AG04450 (cell line): Measurements from ENCODE around the gene STPG3. TPM values are rescaled to one million over a fixed set of nuclear protein-coding genes. Genes with fewer than 3 reads are reported as not detected.

Source experiments
- CTCF ChIA-PET: fragments of 300-600, 350-600 bp; formaldehyde crosslinking; extraction: SDS; loops from one replicate; lab custom pipeline; 2022; ENCODE audit warnings: antibody characterized with exemption, inconsistent platforms; lab: Charles Lee
- POLR2A ChIA-PET: fragments of 350-600 bp; formaldehyde crosslinking; extraction: SDS; loops from one replicate; lab custom pipeline; 2021; ENCODE audit warnings: antibody characterized with exemption, inconsistent platforms; lab: Yijun Ruan, JAX
- DNase-seq: peaks from one replicate; pipeline ENCODE4 v3.0.0-alpha.2; 2011; ENCODE audit warnings: low read depth, low spot score
- H3K27ac ChIP-seq: one replicate; pipeline ENCODE4 v1.5.1; 2012; ENCODE audit warnings: low read depth, low read length, control low read depth
- H3K27me3 ChIP-seq: one replicate; pipeline ENCODE4 v1.6.0; 2012; ENCODE audit warnings: low read length; ENCODE audit not compliant: control insufficient read depth, insufficient read depth
- H3K4me3 ChIP-seq: 2 replicates; pipeline ENCODE4 v1.5.1; 2011; ENCODE audit warnings: mild to moderate bottlenecking, low read depth, low read length, control low read depth
- H3K9me3 ChIP-seq: 2 replicates; pipeline ENCODE4 v1.5.1; 2012; ENCODE audit warnings: low read length; ENCODE audit not compliant: control insufficient read depth, insufficient read depth
- CTCF ChIP-seq: IDR thresholded peaks from 2 replicates; pipeline ENCODE4 v1.5.1; 2011; ENCODE audit warnings: low read depth, low read length, control low read depth, inconsistent platforms
- polyA plus RNA-seq: library from polyadenylated mRNA; depleted of rRNA; stranded (reverse); fragments of >200 nt; gene quantifications from 2 replicates; pipeline ENCODE4 v1.2.3, GENCODE V29; 2011; rRNA removed

STPG3 gene
- polyA plus RNA-seq, 1 experiment: not detected

- ChIA-PET CTCF (interaction anchor here (0.6 to 1.1 kb wide), 7 partner anchors 10 to 134 kb away, joined by 3 to 11 read pairs (median 3); no protein-coding TSS in a partner anchor), POLR2A (interaction anchor here (1.1 to 2.3 kb wide), 2 partner anchors 62 to 94 kb away, joined by 3 to 6 read pairs; partner anchors contain the start of gene TUBB4B)
- DNase-seq: no peak
- TF ChIP-seq CTCF: peak; percentile 59
- H3K9me3 ChIP-seq: no peaks in the 10 kb centered on the region; the same call in 1 of the 2 replicates
- no peak overlapping the region for H3K27ac ChIP-seq
- H3K27me3 ChIP-seq: peaks cover 23% of the 10 kb centered on the region
- H3K4me3 ChIP-seq: peak overlapping the region; percentile 45
These were observed 51.5 kb downstream of the STPG3 start for GRCh38 chr9:137302449-137303150.

Other genes with a start within 250 kb of the STPG3 start
- 4.7 and 8.8 TPM in 2 replicates for gene ABCA2, start 223.0 kb upstream of the STPG3 start, polyA plus RNA-seq
- gene FUT7, start 219.2 kb upstream of the STPG3 start, polyA plus RNA-seq: not detected in 2 replicates
- gene NPDC1, start 205.1 kb upstream of the STPG3 start, polyA plus RNA-seq: 8.9 and 16.5 TPM in 2 replicates
- gene ENTPD2, start 197.2 kb upstream of the STPG3 start, polyA plus RNA-seq: not detected in 2 replicates
- 1.5 and 1.8 TPM in 2 replicates for gene SAPCD2, start 180.7 kb upstream of the STPG3 start, polyA plus RNA-seq
- 5.1 and 6.3 TPM in 2 replicates for gene UAP1L1, start 173.8 kb upstream of the STPG3 start, polyA plus RNA-seq
- gene MAN1B1, start 164.3 kb upstream of the STPG3 start, polyA plus RNA-seq: 40.8 and 50.2 TPM in 2 replicates
- gene DPP7, start 136.6 kb upstream of the STPG3 start, polyA plus RNA-seq: 30.6 and 52.6 TPM in 2 replicates
- gene GRIN1, start 112.1 kb upstream of the STPG3 start, polyA plus RNA-seq: 0.04 TPM in 1 of 2 replicates, not detected in the other
- gene LRRC26, start 81.2 kb upstream of the STPG3 start, polyA plus RNA-seq: not detected in 2 replicates
- not detected in 2 replicates for gene TMEM210, start 79.2 kb upstream of the STPG3 start, polyA plus RNA-seq
- 12.1 and 14.6 TPM in 2 replicates for gene ANAPC2, start 62.7 kb upstream of the STPG3 start, polyA plus RNA-seq
- 35.0 and 46.9 TPM in 2 replicates for gene SSNA1, start 62.6 kb upstream of the STPG3 start, polyA plus RNA-seq
- gene TPRN, start 50.5 kb upstream of the STPG3 start, polyA plus RNA-seq: 2.8 and 3.8 TPM in 2 replicates
- 44.2 and 50.2 TPM in 2 replicates for gene TMEM203, start 45.6 kb upstream of the STPG3 start, polyA plus RNA-seq
- gene NDOR1, start 45.6 kb upstream of the STPG3 start, polyA plus RNA-seq: 2.8 and 3.8 TPM in 2 replicates
- 0.17 and 0.45 TPM in 2 replicates for gene RNF208, start 29.0 kb upstream of the STPG3 start, polyA plus RNA-seq
- 0.27 and 0.56 TPM in 2 replicates for gene CYSRT1, start 26.1 kb upstream of the STPG3 start, polyA plus RNA-seq
- not detected in 2 replicates for gene RNF224, start 23.8 kb upstream of the STPG3 start, polyA plus RNA-seq
- not detected in 2 replicates for gene SLC34A3, start 20.4 kb upstream of the STPG3 start, polyA plus RNA-seq
- 223 and 262 TPM in 2 replicates for gene TUBB4B, start 10.0 kb upstream of the STPG3 start, polyA plus RNA-seq
- gene NELFB, start 4.0 kb downstream of the STPG3 start, polyA plus RNA-seq: 27.1 and 38.7 TPM in 2 replicates
- 14.1 and 18.7 TPM in 2 replicates for gene TOR4A, start 26.4 kb downstream of the STPG3 start, polyA plus RNA-seq
- 0.17 and 0.22 TPM in 2 replicates for gene NRARP, start 51.0 kb downstream of the STPG3 start, polyA plus RNA-seq
- 4.0 and 5.4 TPM in 2 replicates for gene EXD3, start 171.9 kb downstream of the STPG3 start, polyA plus RNA-seq
- 0.06 and 0.09 TPM in 2 replicates for gene NOXA1, start 172.1 kb downstream of the STPG3 start, polyA plus RNA-seq
- not detected in 2 replicates for gene ENTPD8, start 190.1 kb downstream of the STPG3 start, polyA plus RNA-seq
- 20.7 and 27.6 TPM in 2 replicates for gene NSMF, start 208.0 kb downstream of the STPG3 start, polyA plus RNA-seq